K562 (cell line): ENCODE data around the gene DPM2. TPM values are rescaled to one million over a fixed set of nuclear protein-coding genes. Genes with fewer than 3 reads are reported as not detected.

Source experiments
- CEBPB ChIP-seq: fragments of 450-650 bp; IDR thresholded peaks from 2 replicates; pipeline ENCODE4 v1.6.1; 2016; ENCODE audit warnings: missing genetic modification characterization, missing compliant biosample characterization
- CHD4 ChIP-seq: fragments of 200-600 bp; sonication (generic); IDR thresholded peaks from 3 replicates; pipeline ENCODE4 v1.6.1; 2012; ENCODE audit warnings: low read depth, mild to moderate bottlenecking, mixed read lengths, low read length, inconsistent platforms; ENCODE audit not compliant: insufficient read depth, insufficient replicate concordance, poor library complexity, severe bottlenecking
- GABPA ChIP-seq: fragments of 200-800 bp; sonication (Bioruptor generic); conservative IDR thresholded peaks from 2 replicates; pipeline ENCODE4 v1.6.1; 2016; ENCODE audit warnings: low read depth, missing genetic modification characterization, missing compliant biosample characterization
- GATAD2A ChIP-seq: fragments of 450-650 bp; IDR thresholded peaks from 2 replicates; pipeline ENCODE4 v1.6.1; 2017
- KLF16 ChIP-seq: IDR thresholded peaks from 2 replicates; pipeline ENCODE4 v1.6.1; 2016; ENCODE audit warnings: antibody characterized with exemption
- MEIS2 ChIP-seq: fragments of 450-650 bp; IDR thresholded peaks from 2 replicates; pipeline ENCODE4 v1.6.1; 2014; ENCODE audit warnings: mild to moderate bottlenecking; ENCODE audit not compliant: partially characterized antibody
- PHB ChIP-seq: fragments of 250-450 bp; sonication (Bioruptor Pico); IDR thresholded peaks from 2 replicates; pipeline ENCODE4 v1.5.0; 2021
- PHTF2 ChIP-seq: fragments of 250-450 bp; sonication (Bioruptor Pico); IDR thresholded peaks from 2 replicates; pipeline ENCODE4 v1.5.0; 2021; ENCODE audit warnings: mild to moderate bottlenecking
- PTRF ChIP-seq: fragments of 450-650 bp; IDR thresholded peaks from 2 replicates; pipeline ENCODE4 v1.6.1; 2016; ENCODE audit warnings: mild to moderate bottlenecking, missing genetic modification characterization, missing compliant biosample characterization
- TAF1 ChIP-seq: IDR thresholded peaks from 2 replicates; pipeline ENCODE4 v1.6.1; 2011; ENCODE audit warnings: mild to moderate bottlenecking, low read length, moderate library complexity; ENCODE audit not compliant: insufficient read depth, control insufficient read depth, severe bottlenecking; ENCODE audit errors: extremely low read depth
- THRB ChIP-seq: fragments of 450-650 bp; formaldehyde crosslinking; conservative IDR thresholded peaks from 2 replicates; pipeline ENCODE4 v1.4.0; 2022; ENCODE audit warnings: mild to moderate bottlenecking, missing genetic modification characterization
- ZNF668 ChIP-seq: fragments of 250-450 bp; sonication (Bioruptor Pico); IDR thresholded peaks from 2 replicates; pipeline ENCODE4 v1.8.0; 2022; ENCODE audit warnings: mild to moderate bottlenecking, inconsistent platforms
- polyA plus RNA-seq, 8 experiments: library from polyadenylated mRNA; depleted of rRNA in 4 of 8; stranded (reverse) in 5 of 8; unstranded in 3 of 8; fragments of >200 nt; fragmentation: Nextera tagmentation in 2 of 8; fragmentation: Illumina TruSeq in 1 of 8; extraction: Ambion mirVana in 2 of 8; extraction: Trizol in 1 of 8; gene quantifications; 2 replicates each; pipeline versions ENCODE4 v1.2.1 to v1.2.3, GENCODE V29; 2011 to 2014; ENCODE audit warnings: inconsistent platforms in 1 of 8, missing spikeins in 1 of 8
- total RNA-seq, 7 experiments: library from RNA; depleted of rRNA in 6 of 7; stranded (reverse); fragments of >200 nt in 6 of 7; fragmentation: Illumina TruSeq in 2 of 7; extraction: Trizol in 2 of 7; gene quantifications; 2 replicates each; pipeline versions ENCODE4 v1.2.1 to v1.2.3, GENCODE V29; 2011 to 2021; ENCODE audit warnings: low replicate concordance in 1 of 7
- TF ChIP-seq, protein P1 (sequence below): sonication (generic); formaldehyde crosslinking; IDR thresholded peaks from 2 replicates; pipeline ENCODE4 v1.8.0; 2022; ENCODE audit warnings: mild to moderate bottlenecking, missing genetic modification reagents
- TF ChIP-seq, protein P2 (sequence below): fragments of 450-650 bp; formaldehyde crosslinking; IDR thresholded peaks from 2 replicates; pipeline ENCODE4 v1.4.0; 2020; ENCODE audit warnings: mild to moderate bottlenecking, moderate library complexity
- TF ChIP-seq, protein P3 (sequence below): fragments of 250-450 bp; sonication (Bioruptor Pico); IDR thresholded peaks from 2 replicates; pipeline ENCODE4 v1.8.0; 2021; ENCODE audit warnings: borderline replicate concordance, mild to moderate bottlenecking, moderate library complexity; ENCODE audit not compliant: poor library complexity, severe bottlenecking

DPM2 gene
- total and polyA plus RNA-seq, 9 of the 15 experiments (the other 6 are each of a cell fraction or from before 2014, with no cell fraction given), result 43.5 to 126 (median 71.1) TPM

DNA sequence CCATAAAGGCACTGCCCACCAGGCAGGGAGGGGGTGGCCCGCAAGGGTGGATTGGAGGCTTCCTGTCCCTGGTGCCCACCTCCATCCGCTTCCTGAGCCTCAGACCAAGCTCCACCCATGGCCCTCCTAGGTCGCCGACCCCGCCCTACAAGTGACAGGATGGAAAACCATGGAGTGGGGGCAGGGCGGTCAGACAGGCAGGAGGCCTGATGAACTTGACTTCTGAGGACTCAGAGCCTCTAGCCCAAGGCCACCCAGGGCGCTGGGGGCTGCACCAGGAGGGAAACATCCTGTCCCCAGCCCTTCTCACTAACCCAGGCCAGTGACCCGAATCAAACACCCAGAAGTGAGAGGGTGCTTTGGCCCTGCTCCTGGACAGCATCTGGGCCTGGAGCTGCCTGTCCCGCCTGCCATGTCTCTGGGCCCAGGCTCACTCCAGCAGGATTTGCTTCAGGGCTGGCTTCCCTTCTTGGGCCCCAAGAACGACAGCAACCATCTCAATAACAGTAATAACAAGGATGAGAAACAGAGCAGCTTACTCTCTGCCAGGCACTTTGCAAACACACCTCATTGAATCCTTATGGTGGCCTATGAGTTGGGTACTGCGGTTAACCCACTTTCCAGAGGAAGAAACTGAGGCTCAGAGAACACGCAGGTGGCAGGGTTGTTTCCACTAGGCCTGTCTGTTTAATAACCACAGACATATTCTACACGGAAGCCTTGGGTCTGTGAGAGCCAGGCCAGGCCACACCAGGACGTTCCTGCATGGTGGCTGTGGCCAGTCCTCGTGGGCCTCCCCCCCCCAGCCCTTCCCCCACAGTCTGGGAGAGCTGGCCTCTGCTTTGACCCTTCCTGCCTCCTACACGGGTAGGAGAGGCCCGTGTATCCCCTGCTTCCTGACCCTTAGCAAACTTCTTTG is 33.8 kb downstream of the DPM2 start (continued):
- TF ChIP-seq, protein P1, sequence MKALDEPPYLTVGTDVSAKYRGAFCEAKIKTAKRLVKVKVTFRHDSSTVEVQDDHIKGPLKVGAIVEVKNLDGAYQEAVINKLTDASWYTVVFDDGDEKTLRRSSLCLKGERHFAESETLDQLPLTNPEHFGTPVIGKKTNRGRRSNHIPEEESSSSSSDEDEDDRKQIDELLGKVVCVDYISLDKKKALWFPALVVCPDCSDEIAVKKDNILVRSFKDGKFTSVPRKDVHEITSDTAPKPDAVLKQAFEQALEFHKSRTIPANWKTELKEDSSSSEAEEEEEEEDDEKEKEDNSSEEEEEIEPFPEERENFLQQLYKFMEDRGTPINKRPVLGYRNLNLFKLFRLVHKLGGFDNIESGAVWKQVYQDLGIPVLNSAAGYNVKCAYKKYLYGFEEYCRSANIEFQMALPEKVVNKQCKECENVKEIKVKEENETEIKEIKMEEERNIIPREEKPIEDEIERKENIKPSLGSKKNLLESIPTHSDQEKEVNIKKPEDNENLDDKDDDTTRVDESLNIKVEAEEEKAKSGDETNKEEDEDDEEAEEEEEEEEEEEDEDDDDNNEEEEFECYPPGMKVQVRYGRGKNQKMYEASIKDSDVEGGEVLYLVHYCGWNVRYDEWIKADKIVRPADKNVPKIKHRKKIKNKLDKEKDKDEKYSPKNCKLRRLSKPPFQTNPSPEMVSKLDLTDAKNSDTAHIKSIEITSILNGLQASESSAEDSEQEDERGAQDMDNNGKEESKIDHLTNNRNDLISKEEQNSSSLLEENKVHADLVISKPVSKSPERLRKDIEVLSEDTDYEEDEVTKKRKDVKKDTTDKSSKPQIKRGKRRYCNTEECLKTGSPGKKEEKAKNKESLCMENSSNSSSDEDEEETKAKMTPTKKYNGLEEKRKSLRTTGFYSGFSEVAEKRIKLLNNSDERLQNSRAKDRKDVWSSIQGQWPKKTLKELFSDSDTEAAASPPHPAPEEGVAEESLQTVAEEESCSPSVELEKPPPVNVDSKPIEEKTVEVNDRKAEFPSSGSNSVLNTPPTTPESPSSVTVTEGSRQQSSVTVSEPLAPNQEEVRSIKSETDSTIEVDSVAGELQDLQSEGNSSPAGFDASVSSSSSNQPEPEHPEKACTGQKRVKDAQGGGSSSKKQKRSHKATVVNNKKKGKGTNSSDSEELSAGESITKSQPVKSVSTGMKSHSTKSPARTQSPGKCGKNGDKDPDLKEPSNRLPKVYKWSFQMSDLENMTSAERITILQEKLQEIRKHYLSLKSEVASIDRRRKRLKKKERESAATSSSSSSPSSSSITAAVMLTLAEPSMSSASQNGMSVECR (CRISPR knock-in tag), result 0 out of 2 replicates have a peak, but pooled peaks have one; percentile 35
- TF ChIP-seq, protein P2, sequence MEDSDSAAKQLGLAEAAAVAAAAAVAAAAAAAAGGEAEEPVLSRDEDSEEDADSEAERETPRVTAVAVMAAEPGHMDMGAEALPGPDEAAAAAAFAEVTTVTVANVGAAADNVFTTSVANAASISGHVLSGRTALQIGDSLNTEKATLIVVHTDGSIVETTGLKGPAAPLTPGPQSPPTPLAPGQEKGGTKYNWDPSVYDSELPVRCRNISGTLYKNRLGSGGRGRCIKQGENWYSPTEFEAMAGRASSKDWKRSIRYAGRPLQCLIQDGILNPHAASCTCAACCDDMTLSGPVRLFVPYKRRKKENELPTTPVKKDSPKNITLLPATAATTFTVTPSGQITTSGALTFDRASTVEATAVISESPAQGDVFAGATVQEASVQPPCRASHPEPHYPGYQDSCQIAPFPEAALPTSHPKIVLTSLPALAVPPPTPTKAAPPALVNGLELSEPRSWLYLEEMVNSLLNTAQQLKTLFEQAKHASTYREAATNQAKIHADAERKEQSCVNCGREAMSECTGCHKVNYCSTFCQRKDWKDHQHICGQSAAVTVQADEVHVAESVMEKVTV, result no peak
- no peak for TF ChIP-seq PHB (CRISPR knock-in tag)
- TF ChIP-seq CEBPB (tag), result no peak
- no peak for TF ChIP-seq CHD4
- TF ChIP-seq MEIS2, result peak; percentile 52
- TF ChIP-seq GATAD2A, result no peak
- no peak for TF ChIP-seq PHTF2 (CRISPR knock-in tag)
- no peak for TF ChIP-seq KLF16
- TF ChIP-seq GABPA (tag), result peak; percentile 60
- TF ChIP-seq TAF1, result peak; percentile 76
- TF ChIP-seq ZNF668 (CRISPR knock-in tag), result no peak
- TF ChIP-seq, protein P3, sequence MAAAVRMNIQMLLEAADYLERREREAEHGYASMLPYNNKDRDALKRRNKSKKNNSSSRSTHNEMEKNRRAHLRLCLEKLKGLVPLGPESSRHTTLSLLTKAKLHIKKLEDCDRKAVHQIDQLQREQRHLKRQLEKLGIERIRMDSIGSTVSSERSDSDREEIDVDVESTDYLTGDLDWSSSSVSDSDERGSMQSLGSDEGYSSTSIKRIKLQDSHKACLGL (CRISPR knock-in tag), result no peak
- TF ChIP-seq THRB (CRISPR knock-in tag), result no peak
- TF ChIP-seq PTRF (tag), result no peak
